NOMO-1 (cell line): ENCODE results near the gene ORAI3.

ENCODE experiments used
- DNase-seq, 2 experiments: peaks; one replicate each; lab custom pipeline; 2025; ENCODE audit not compliant: unreplicated experiment in 2 of 2; lab: John Stamatoyannopoulos, UW

ORAI3 gene

DNA sequence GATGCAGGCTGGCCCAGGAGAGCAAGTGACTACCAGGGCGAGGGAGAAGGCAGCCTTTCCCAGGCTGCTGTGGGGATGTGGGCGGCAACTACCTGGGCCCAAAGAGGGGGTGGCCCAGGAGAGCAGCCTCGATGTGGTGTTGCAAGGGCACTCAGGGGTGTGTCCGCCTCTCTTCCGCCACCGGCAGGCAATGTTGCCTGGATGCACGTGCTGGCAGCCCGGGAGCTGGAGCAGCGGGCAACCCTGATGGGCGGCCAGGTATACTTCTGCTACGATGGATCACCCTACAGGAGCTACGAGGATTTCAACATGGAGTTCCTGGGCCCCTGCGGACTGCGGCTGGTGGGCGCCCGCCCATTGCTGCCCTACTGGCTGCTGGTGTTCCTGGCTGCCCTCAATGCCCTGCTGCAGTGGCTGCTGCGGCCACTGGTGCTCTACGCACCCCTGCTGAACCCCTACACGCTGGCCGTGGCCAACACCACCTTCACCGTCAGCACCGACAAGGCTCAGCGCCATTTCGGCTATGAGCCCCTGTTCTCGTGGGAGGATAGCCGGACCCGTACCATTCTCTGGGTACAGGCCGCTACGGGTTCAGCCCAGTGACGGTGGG lies 38.8 kb downstream of the ORAI3 start:
- no peak for DNase-seq

DNA sequence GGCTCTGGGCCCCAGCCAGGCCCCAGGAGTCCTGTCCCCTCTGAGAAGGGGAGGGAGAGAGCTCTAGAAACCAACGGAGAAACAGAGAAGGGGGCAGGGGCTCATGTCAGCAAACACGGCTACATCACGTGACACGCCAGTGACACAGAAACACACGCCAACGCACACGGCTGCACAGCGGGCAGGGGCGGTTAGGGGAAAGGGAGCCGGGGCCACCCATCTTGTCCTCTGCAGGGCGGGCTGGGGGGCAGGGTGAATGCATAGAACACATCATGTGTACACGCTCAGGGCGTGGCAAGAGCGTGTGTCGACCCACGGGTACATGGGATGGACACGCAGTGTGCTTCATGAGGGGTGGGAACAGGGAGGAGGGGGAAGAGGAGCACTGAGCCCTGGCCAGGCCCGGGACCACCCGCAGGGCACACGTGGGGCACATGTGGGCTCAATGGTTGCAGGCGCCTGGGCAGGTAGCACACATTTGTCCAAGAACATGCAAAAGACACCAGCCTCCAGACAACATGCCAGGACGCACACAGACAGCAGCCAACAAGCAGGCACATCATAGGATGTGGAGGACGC lies 40.7 kb downstream of the ORAI3 start:
- no peak for DNase-seq

GRCh38 chr16:30990105-30990504 lies 41.2 kb downstream of the ORAI3 start:
- DNase-seq = no peak

- no peak for DNase-seq
Observed at GRCh38 chr16:30991052-30991451, 42.2 kb downstream of the ORAI3 start.

- DNase-seq = no peak
Observed at GRCh38 chr16:30992276-30992780, 43.5 kb downstream of the ORAI3 start.

DNA sequence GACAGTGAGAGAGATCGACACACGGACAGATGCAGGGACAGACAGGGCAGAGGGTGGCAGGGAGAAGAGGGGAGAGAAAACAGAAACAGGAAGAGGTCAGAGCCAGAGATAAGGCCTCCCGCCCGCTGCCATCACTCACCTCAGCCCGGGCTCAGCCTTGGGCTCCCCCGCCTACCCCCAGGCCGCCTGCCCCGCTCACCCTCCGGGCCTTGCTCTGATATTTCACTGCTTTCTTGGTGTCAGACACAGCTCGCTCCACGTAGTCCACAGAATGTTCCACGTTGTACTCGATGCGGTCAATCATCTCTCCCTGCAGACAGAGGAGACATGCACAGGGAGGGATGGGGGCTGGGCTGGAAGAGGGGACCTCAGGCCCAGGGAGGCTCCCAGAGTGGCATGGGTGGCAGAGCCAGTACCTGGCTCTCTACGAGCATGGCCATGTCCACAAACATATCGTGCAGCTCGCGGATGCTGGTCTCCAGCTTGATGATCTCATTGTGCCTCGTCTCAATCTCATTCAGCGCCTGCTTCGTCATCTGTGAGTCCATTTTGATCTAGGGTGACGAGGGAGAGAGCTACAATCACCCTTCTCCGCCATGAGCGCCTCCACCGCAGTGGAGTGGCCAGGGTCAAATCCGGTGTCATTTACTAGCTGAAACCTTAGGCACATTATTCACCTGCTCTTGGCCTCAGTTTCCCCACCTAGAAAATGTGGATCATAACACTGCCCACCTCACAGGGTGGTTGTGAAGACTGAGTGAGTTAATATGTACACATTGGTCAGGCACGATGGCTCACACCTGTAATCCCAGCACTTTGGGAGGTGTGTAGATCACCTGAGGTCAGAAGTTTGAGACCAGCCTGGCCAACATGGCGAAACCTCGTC lies 44.3 kb downstream of the ORAI3 start:
- DNase-seq = peak; percentile 43 to 46

- no peak for DNase-seq
Observed at GRCh38 chr16:30995927-30996323, 47.1 kb downstream of the ORAI3 start.

GRCh38 chr16:30996324-30996984 lies 47.6 kb downstream of the ORAI3 start:
- peak; percentile 15 to 36 for DNase-seq

DNA sequence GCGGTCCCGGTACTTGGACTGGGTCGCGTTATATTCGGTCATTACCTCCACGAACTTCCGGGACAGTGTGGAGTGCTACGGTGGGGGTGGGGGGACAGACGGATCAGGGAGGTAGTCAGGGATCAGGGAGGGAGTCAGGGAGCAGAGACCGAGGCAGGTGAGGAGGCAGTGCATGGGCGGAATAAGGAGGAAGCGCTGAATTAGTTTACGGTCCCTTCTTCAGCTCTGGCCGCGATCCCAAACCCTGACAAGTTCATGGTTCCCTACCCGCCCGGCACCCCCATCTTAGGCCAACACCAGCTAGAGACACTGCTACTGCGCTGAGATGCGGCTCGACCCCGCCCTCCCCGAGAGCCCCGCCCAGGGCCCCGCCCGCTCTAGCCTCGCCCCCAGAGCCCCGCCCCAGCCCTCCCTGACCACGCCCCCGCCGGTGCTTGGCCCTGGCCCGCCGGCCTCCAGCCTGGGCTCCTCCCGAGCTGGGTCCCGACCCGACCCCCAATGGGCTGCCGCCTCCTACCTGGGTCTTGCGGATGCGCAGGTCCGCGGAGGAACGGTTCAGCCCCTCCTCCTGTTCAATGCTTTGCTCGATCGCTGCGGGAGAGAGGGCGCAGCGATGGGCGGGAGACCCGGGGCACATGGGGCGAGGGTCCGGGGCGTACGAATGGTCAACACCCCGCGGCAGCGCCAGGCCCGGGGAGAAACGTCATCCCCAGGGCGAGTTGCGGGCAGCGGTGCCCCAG lies 48.3 kb downstream of the ORAI3 start:
- peak; percentile 73 to 89 for DNase-seq

DNA sequence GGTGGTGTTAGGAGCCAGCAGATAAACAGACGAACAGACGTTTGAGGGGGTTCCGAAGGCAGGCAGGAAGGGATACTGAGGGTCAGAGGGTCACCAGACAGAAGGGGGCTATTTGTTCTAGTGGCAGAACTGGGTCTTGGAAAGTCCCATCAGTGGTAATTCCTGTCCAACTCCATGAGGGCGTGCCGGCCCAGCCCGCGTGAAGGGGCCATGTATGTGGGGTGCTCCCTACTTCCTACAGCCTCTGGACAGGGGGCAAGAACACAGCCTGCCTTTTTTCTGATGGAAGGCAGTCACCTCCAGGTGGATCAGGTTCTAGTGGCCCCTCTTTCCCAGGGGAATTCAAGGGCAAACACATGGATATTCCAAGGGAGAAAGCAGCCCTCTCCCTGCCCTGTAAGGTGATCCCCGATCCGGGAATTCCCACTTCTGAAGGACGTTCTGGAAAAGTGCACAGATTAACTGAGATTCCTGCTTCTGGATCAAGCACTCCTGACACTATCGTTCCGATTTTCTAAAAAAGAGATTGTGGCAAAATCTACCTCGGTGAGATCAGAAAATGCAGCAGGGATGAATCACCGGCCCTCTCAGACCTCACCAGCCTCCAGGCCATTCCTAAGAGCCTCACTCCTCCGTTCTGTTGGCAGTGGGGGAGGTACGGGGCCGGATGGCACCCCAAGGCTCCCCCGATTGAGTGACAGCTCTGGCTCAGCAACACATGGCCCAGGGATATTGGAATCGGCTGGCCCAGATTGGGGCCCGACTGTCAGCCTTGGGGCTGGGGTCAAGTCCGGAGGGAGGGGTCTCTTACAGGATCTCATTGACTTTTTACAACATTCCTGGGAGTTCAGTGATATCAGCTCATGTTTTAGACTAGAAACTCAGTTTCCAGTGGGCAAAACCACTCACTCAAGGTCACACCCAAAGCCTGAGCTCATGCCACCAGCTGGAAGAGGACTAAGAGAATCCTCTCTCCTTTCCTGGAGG lies 49.1 kb downstream of the ORAI3 start:
- no peak for DNase-seq

DNA sequence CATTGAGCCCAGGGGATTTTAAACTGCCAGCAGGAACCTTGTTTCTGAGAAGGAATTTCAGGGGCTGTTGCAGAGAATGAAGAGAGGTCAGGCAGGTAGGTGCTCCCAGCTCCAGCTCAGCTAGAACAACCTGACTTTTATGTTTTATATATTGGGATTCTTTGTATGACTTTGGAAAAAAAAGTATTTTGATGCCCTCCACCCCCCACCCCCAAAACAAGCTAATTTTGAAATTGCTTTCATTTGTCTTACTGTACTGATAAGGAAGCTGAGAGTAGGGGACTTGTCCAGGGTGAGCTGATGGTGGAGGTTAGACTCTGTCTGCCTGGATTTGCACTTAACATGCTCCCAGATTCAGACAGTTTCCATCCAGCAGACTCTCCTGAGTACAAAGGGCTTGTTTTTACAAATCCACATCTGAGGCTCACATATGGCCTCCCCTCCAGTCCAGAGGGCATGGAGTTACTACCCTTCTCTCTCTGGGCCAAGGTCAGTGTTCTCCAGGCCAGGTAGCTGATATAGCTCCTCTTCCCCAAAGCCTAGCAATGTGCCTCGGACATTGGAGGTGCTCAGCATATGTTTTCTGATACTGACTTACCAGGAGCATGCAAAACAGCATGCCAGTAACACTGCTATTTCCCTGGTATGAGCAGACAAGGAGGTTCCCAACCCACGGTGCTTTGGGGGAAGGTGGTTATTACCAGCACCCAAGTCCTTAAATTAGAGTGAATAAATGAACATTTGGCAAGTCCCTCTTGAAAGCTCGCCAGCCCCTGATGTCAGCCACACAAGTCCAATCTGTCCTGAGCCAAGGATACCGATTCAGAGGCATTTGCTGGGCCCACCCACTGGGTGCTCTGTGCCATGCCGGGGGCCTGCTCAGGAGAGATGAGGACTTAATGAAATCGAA lies 50.2 kb downstream of the ORAI3 start:
- no peak for DNase-seq

GRCh38 chr16:31000671-31001382 lies 52.0 kb downstream of the ORAI3 start:
- DNase-seq = peak in 1 of 2 experiments; percentile 5

- no peak for DNase-seq
Observed at GRCh38 chr16:31001507-31002249, 52.8 kb downstream of the ORAI3 start.

- DNase-seq = no peak
Observed at GRCh38 chr16:31002250-31002700, 53.4 kb downstream of the ORAI3 start.

GRCh38 chr16:31002862-31003341 lies 54.0 kb downstream of the ORAI3 start:
- DNase-seq = no peak

GRCh38 chr16:31003744-31004143 lies 54.9 kb downstream of the ORAI3 start:
- DNase-seq = no peak
